Myocyte (in vitro differentiated cells): Measurements from ENCODE around the gene CERK. TPM values are rescaled to one million over a fixed set of nuclear protein-coding genes. Genes with fewer than 3 reads are reported as not detected.
"Not testable (repeated sequence)": the region's sequence is repeated elsewhere in the genome, so short reads cannot be mapped to it uniquely, and the experiment has no call there.

Source experiments
- DNase-seq: peaks from one replicate; pipeline ENCODE4 v3.0.0-alpha.2; 2012; ENCODE audit warnings: low read depth
- total RNA-seq: library from RNA; depleted of rRNA; stranded (reverse); fragments of >200 nt; gene quantifications from 2 replicates; pipeline ENCODE4 v1.2.3, GENCODE V29; 2014

Gene CERK
- total RNA-seq, 1 donor from 2014 or later = 32.9 TPM

DNA sequence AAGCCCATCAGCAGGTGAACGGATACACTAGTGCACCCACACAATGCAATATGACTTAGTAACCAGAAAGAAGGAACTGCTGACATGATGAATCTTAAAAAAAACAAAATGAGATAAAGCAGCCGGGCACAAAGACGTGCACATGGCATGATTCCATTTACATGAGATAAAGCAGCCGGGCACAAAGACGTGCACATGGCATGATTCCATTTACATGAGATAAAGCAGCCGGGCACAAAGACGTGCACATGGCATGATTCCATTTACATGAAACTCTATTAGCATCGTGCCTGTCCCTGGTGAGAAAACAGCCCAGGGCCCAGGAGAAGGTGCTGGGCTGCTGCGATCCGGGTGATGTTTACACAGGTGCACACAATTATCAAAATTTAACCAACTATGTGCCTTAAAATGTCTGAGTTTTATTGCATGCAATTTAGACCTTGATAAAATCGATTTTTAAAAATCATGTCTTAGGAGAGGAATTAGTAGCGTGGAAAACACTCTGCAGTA is 3.8 kb downstream of the CERK start:
- not testable (repeated sequence) for DNase-seq

DNA sequence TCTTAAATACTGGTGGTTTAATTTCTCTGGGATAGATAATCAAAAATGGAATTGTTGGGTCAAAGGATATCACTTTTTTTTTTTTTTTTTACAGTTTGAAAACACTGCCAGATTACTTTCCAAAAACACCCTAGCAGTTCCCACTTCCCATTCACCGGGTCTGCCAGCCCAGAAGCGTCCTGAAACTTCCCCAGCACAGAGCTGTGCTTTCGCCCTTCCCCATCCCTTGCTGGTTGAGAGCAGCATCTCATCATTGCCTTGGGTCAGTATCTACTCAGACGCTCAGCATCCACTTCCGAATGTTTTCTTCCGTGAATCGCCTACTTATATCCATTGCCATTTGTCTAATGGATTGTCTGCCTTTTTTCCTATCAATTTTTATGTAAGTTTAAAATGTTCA is 5.5 kb downstream of the CERK start:
- no peak for DNase-seq

DNA sequence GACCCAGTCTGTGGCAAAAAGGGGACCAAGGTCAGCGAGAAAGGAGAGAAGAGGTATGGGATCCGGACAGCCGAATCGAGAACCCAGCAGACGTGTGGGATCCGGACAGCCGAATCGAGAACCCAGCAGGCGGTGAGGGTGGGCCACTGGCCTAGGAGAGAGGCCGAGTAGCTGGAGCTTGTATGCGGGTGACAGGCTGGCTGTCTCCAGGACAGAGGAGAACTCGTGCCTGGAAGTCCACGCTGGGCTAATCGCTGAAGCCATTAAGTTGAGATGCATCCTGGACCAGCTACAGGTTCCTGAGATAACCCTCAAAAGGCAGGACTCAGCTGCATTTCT is 6.0 kb downstream of the CERK start:
- no peak for DNase-seq

DNA sequence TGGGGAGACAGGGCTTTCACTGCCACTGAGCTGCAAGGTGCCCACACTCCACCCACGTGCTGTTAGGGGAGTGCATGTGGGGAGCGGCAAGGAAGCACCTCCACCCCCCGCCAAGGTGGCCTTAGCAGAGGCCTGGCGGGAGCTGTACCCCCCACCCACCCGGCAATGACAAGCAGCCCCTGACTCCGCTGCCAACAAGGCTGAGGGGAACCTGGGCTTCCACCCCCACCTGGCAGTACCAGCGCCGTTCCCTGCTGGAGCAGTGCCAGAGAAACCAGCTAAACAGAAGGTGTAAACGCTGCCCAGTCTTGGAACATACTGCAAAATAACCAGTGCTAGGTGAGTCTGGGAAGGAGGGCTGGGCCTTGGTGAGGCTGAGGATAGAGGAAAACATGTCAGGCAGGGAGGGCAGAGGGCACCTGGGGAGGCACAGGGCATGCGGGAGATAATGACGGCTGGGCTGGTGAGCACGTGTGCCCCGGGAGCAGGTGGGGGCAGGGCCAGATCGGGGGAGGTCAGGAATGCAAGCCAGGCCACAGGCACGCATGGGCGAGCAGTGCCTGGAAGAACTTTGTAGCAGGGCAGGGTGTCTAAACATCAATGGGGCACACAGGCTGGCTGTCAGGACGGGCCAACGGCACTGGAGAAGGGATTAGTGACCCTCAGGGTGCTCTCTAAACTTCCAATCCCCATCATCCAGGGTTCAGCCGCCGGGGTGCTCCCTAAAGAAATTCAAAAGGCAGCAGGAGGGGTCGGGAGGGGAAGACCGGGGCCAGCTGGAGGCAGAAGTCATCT is 6.6 kb downstream of the CERK start:
- DNase-seq = no peak

DNA sequence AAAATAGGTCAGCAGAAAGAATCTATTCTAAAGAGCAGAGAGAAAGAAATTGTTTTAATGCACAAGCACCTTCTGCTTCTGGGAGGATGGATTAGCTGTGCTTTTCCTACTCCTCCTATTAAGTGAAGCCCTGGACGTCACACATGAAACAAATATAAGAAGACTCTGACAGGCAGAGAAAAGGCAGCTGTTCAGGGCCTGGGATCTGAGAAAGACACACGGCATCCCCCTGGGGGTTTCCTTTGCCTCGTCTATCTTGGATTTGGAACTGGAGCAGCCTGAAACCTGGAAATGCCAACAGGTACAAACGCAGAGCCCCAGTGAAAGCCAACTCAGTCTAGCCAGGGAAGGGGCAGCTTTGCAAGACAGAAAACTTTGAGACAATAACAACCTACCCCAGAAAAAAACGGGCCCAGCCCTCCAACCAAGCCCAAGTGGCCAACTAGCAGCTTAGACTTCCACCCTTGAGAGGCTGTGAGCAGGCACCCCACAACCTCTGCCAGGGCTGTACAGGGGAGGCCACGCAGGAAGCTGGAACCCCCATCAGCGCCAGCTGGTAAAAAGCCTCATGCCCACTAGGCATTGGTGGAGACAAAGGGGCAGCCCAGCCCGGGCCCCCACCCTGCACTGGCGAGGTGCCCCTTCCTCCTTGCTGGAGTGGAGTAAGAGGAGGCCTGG is 7.3 kb downstream of the CERK start:
- DNase-seq = peak; percentile 70

DNA sequence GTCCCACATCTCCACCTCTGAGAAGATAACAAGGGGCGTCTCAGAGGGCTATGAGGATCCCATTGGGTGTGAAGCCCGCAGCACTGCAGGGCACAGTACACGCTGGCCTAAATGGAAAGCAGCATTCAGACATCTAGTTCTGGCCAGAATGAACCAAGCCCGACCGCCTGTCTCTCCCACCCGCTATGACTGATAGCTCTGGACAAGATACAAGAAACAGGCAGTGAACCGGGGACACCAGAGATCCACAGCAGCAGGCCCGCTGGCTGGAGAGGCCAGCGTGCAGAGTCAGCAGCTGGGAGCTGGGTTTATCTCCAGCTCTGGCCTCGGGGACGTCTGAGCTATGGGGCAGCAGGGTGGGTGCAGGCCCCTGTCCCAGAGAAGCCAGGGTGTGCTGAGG is 9.6 kb downstream of the CERK start:
- no peak for DNase-seq

DNA sequence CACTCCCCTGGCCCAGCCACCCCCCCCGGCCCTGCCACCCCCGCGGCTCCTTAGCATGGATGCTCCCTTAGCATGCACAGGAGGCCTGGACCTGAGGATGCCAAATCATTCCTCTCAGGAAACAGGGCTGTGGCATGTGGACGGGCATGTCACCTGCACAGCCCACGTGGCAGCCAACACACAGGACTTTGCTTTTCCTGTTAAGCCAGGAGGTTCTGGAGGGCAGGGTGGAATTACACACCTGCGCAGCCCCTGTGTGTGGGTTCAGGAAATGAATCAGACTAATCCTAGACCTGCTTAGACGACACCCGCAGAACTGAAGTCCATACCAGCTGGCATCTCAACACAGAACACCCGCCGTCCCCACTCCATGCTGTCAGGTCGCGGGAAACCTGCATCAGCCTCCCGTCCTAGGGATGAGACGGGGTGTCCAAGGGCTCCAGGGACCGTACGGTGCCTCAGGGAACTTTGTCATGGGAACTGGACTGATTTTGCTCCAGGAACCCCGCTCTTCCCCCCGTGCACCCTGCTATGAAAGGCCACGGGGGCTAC is 10.2 kb downstream of the CERK start:
- no peak for DNase-seq

DNA sequence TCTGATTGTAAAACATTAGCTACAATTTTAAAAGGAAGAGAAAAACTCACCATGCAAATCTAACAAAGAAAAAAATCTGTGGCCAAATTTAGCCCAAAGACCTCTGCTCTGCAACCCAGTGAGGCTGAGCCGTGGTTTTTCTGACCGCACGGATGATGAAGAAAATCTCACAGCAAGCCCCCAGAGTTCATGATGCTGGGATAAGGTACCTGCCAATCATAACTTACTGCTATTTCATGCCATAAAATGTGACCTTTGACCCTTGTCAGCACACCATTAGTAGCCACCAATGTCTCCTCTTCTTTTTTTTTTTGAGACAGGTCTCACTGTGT is 11.1 kb downstream of the CERK start:
- DNase-seq = no peak

DNA sequence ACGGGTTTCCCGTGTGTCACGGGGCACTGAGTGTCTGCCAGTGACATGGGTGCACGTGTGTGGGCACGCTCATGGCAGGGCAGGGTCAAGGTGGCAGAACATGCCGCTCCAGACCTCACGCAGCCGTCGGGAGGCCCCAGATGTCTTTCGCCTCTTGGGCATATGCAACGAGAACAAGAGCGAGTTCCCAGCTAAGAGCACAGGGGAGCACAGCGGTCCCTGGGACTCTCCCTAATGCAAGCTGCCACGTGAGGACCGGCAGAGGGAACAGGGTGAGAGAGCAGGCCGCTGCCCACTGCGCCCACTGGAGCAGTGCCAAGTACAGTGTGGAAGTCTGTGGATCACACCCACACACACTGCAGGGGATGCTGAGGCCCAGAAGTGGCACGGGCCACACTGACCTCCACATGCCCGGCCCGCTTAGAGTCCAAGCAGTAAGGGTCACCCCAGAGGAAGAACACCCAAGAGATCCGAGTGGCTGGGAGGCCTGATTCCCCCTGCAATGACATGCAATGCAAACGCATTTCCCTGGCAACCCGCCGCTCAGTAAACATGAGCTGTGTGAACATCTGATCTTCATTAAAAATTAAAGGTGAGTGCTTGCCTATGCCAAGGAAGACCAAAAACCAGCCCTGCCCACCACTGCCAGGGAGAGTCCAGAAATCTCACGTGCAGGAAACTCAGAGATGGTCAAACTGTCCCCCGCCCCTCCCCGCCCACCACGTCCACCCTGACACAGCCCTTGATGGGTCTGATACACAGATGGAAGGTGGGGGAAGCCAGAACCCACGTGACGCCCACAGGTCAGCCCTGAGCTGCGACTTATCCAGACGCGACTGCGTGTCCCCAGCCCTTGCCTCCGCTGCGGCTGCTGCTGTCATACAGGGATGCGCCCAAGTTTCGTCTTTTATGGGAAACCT is 11.7 kb downstream of the CERK start:
- DNase-seq = no peak

DNA sequence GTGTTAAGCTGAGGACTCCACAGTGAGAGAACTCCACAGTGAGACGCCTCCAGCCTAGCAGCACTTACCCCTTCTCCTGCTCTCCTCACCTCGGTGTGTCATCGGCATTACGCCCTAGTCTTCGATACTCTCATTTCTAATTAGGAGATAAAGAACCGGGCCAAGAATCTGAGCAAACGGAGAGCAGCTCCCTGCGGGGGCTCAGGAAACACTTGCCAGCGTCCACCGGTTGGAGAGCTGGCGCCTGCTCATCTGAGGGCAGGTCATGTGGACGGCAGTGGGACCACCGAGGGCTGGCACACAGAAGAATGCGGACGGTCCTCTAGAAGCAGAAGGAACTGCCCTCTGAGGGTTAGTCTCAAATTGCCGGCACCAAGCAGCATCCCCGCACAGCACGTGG is 13.0 kb downstream of the CERK start:
- DNase-seq = no peak

DNA sequence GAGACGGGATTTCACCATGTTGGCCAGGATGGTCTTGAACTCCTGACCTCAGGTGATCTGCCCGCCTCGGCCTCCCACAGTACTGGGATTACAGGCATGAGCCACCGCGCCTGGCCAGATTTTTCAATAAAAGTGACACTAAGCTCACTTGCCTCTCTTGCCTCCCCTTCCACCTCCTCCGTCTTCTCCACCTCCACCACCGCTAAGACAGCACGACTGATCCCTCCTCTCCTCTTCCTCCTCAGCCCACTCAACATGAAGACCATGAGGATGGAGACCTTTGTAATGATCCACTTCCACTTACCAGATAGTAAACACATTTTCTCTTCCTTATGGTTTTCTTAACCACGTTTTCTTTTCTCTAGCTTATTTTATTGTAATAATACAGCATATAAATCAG is 14.2 kb downstream of the CERK start:
- DNase-seq = no peak

DNA sequence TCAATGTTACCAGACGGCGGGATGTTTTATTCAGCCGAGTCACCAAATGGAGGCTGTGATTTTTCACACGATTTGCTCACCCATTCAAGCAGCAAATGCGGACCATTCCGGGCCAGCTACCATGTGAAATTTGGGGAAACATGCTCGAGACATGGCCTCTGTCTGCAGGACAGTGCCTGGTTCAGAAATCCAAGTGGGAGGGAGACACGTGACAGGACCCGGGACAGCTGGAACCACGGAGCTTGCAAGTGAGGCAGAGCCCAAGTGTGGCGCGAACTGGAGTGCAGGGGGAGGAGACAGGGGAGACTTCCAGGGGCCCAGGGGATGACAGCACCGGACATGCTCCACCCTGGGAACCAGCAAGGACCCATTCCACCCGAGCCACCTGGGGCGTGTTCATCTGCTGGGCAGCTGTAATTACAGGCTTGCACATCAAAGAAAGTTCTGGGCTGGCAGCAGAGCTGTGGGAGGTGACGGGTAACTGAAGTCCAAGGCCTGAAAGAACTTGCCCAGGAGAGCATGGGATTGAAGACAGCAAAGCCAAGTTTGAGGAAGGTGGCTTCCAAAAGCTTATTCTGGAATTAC is 16.5 kb downstream of the CERK start:
- DNase-seq = peak; percentile 12

DNA sequence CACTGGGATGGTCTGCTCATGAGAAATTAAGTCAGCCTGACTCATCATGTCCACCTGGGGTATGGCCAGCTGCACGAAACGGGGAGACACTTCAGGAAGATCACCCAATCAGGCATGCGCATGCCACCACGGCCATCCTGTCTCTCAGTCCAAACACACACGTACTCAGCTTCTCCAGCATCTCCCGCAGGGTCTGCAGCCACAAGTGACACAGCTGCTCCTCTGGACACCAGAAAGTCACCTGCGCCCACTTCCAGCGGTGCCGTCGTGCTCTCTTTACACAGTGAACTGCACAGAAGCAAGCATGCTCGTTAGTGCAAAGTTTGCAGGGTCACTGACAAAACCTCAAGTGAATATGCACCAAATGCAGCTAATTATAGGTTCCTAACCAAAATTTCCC is 18.1 kb downstream of the CERK start:
- no peak for DNase-seq

DNA sequence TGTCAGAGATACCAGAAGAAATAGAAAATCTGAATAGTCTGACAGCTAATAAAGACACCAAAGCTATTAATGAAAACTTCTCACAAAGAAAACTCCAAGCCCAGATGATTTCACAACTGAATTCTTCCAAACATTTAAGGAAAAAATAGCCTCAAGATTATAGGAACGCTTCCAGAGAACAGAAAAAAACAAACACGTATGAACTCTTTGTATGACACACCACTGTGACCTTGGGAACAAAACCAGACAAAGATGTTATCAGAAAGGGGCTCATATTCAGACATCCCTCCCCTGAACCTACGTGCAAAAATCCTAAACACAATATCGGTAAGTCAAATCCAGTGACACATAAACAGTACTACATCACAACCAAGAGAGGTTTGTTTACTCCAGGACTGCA is 23.5 kb downstream of the CERK start:
- DNase-seq = no peak

DNA sequence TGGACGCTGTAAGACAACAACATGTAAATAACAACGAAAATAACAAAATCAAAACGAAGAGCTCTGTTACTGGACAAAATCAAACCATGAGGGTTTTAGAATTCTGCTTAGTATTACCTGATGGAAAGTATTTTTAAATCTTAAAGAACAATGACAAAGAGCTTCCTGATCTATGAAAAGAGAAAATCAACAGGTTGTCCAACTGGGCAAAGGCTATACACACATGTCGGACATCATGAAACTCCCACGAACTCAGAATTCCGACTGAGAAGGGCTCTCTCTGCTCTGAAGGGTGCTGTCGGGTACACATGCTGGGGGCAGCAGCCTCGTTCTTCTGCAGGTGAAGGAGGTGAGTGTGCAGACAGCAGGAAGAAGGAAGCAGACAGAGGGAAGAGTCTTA is 25.8 kb downstream of the CERK start:
- no peak for DNase-seq

DNA sequence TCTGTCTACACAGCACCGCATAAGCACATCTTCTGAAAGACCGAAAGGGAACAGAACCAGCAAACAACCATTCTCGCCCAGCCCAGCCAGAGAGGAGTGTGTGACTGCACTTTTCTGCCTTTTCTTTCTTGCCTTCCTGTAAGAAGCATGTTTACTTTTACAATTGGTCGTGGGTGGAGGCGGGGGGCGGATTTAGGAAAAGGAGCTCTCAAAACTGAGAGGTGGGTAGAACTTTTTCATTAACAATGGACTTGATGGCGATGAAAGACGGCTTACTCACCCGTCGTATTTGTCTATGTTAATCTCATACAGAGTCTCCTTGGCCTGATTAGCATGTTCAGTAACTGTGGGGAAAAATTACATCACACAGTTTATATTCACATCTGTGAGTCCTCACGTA is 27.2 kb downstream of the CERK start:
- DNase-seq = no peak

DNA sequence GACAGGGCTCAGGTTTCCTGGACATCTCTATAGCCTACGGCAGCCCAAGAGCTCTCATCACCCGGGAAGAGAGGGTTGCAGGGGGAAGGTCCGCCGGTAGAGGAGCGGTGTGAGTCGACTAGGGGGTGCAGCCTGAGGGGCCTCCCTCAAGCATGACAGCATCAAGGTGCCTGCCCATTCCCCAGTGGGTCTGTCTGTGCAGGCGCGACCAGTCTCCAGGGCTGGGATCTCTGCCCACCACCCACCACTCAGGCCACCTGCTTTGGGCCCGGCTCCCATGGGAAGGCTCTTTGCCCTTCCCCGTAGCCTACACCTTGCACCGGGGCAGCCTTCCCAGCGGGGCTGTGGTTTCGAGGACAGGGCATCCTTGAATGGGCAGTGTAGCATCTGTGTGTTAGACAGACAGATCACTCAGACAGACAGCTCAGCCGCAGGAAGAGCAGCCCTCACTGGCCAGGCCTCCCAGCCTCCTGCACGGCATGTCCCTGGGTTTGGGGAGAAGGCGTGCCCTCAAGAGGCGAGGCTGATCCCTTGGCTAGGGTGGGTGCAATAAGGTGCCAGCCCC is 29.2 kb downstream of the CERK start:
- DNase-seq = no peak

DNA sequence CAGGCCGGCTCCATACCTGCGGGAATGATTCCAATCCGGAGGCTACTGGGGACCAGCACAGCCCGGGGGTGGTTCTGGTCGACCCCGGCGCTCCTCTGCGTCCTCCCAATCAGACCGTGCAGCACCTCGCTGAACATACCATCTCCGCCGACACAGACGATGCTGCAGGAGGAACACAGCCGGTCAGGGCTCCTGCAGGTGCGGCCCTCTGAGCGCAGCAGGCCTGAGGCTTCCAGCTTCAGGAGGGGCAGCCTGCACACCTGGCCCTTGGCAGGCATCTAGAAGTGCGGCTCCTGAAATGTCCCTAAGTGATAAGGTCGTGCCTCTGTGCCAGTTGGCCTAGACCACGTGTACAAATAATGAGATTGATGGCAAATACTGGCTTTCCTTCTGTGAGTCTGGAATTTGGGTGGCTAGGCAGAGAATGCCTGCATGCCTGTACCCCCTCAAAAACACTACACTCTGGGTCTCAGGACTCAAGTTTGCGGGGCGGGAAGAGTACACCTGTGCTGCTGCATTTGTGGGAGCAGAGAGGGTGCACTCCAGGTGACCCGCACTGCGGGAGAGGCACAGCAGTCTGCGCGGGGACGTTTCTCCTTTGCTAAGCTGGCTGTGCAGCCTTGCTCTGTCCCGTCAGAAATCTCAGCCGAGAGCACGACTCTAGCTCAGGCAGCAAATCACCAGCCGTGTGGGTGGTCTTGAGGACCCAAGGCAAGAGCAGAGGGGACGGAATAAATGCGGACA is 30.1 kb downstream of the CERK start:
- no peak for DNase-seq

DNA sequence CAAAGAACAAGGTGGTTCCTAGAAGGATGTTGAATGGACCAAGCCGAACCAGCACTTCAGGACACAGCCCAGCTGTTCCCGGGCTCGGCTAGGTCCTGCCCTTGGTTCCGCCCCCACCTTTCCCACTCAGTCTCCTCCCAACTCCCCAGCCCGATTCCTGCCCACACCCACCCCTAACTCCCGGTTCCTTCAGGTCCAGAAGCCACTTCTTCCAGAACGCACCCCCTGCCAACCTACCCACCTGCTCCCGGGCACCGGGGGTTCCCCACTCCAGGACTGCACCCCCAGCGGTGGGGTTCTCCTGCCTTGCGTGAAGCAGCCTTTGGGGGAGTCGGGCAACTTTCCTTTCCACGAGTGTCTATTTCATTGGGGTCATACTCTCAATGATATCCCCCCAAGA is 30.7 kb downstream of the CERK start:
- no peak for DNase-seq

DNA sequence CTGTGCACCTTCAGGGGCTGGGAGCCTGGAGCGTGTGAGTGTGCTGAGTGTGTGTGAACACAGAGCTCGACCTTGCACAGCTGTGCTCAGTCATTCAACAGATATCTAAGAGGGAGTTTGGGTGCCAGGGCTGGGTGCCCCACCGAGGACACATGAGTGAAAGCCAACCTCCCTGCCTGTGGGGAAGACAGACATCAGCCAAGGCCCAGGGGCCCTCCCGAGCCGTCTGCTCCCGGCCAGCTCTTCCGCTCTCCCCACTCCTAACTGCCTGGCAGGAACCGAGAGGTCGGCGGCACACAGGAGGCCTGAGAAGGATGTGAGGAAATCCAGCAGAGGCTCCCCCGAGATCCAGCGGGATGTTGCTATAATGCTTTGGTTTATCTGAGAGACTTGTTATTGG is 32.0 kb downstream of the CERK start:
- no peak for DNase-seq
